ENCODE results near the gene CD200R1L. TPM values are rescaled to one million over a fixed set of nuclear protein-coding genes. Genes with fewer than 3 reads are reported as not detected.

The CD200R1L gene
- total RNA-seq, 4 donors from 2014 or later, result not detected

- 63 to 66% methylated on average over 2 of the region's 2 CpGs for WGBS, 2 donors (ENCODE audit: low coverage in 1 of 2)
- no peaks in the 10 kb centered on the region for H3K36me3 ChIP-seq
Measured at GRCh38 chr3:112776000-112776399, 70.7 kb downstream of the CD200R1L start.

GRCh38 chr3:112775011-112775742, 71.5 kb downstream of the CD200R1L start:
- in situ Hi-C loops (cut with MboI; ENCODE audit: low pct_ligation_motif_present in 1 of 4, low pct_unique_long_range_greater_than_20kb in 1 of 4, low sequenced_read_pairs in 3 of 4), result no loop called here
- Histone ChIP-seq H3K4me3 (no peak overlapping the region), H3K27me3 (no peaks in the 10 kb centered on the region), H3K27ac (peak overlapping the region in 1 of 4 donors; percentile 17), H3K4me1 (peaks cover 0 to 25% (median 6%) of the 10 kb centered on the region in 4 donors), H3K9me3 (no peaks in the 10 kb centered on the region), H3K36me3 (no peaks in the 10 kb centered on the region)
- TF ChIP-seq POLR2AphosphoS5 (IDR thresholded peaks at IDR 0.05) (no peak), EP300 (IDR thresholded peaks at IDR 0.05; ENCODE audit: low read depth) (peak; percentile 19)
- WGBS, 2 donors (ENCODE audit: low coverage in 1 of 2), result 57 to 64% methylated on average over 1 to 4 of the region's 4 CpGs
- intact Hi-C loops (cut with DNase I; ENCODE audit: low total_unique reads), result no loop called here
- no peak for DNase-seq

More at GRCh38 chr3:112776000-112776399, 70.7 kb downstream of the CD200R1L start:
- in situ Hi-C loops (cut with MboI; ENCODE audit: low pct_ligation_motif_present in 1 of 4, low pct_unique_long_range_greater_than_20kb in 1 of 4, low sequenced_read_pairs in 3 of 4) (no loop called here), intact Hi-C loops (cut with DNase I; ENCODE audit: low total_unique reads) (no loop called here)
- H3K4me1 ChIP-seq, result peaks cover 0 to 27% (median 6%) of the 10 kb centered on the region in 4 donors
- no peak overlapping the region for H3K4me3 ChIP-seq
- no peak for TF ChIP-seq POLR2AphosphoS5 (IDR thresholded peaks at IDR 0.05)
- TF ChIP-seq, protein P1, sequence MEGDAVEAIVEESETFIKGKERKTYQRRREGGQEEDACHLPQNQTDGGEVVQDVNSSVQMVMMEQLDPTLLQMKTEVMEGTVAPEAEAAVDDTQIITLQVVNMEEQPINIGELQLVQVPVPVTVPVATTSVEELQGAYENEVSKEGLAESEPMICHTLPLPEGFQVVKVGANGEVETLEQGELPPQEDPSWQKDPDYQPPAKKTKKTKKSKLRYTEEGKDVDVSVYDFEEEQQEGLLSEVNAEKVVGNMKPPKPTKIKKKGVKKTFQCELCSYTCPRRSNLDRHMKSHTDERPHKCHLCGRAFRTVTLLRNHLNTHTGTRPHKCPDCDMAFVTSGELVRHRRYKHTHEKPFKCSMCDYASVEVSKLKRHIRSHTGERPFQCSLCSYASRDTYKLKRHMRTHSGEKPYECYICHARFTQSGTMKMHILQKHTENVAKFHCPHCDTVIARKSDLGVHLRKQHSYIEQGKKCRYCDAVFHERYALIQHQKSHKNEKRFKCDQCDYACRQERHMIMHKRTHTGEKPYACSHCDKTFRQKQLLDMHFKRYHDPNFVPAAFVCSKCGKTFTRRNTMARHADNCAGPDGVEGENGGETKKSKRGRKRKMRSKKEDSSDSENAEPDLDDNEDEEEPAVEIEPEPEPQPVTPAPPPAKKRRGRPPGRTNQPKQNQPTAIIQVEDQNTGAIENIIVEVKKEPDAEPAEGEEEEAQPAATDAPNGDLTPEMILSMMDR (IDR thresholded peaks at IDR 0.05), result no peak
- no peak for TF ChIP-seq POLR2A (IDR thresholded peaks at IDR 0.05)
- no peak for TF ChIP-seq EP300 (IDR thresholded peaks at IDR 0.05; ENCODE audit: low read depth)
- no peak overlapping the region for H3K27ac ChIP-seq
- no peak for DNase-seq
- no peaks in the 10 kb centered on the region for H3K9me3 ChIP-seq
- no peaks in the 10 kb centered on the region for H3K27me3 ChIP-seq

DNA sequence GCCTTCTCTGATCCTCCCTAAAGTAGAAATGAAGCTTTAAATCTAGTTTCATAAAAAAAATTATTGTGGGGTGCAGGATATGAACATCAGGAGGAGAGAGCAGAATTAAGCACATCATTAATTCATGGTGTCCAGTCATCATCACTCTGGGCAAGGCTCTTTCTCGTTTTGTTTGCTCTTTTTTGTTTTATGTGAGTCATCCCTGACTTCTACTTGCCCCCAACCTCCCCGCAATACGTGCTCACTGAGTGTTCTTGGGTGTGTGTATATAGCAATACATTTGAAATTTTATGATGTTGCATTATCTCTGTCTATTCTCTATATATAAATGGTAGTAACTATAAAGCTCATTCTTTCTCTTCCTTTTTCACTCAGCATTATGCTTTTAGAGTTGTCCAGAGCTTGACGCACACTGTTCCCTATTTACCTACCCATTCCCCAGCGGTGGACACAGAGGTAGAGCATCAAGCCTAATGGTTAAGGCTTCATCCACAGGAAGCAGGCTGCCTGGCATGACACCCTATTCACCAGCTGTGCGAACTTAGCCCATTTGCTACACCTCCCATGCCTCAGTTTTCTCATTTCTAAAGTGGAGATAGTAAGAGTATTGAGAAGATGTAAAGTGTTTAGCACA, 72.3 kb downstream of the CD200R1L start:
- Histone ChIP-seq H3K9me3 (no peaks in the 10 kb centered on the region), H3K27ac (peak overlapping the region in 1 of 4 donors; percentile 17), H3K36me3 (no peaks in the 10 kb centered on the region), H3K4me3 (no peak overlapping the region), H3K4me1 (peaks cover 0 to 20% (median 6%) of the 10 kb centered on the region in 4 donors), H3K27me3 (no peaks in the 10 kb centered on the region)
- in situ Hi-C loops (cut with MboI; ENCODE audit: low pct_ligation_motif_present in 1 of 4, low pct_unique_long_range_greater_than_20kb in 1 of 4, low sequenced_read_pairs in 3 of 4), result no loop called here
- intact Hi-C loops (cut with DNase I; ENCODE audit: low total_unique reads), result no loop called here
- TF ChIP-seq POLR2A (IDR thresholded peaks at IDR 0.05) (no peak), EP300 (IDR thresholded peaks at IDR 0.05; ENCODE audit: low read depth) (no peak)
- TF ChIP-seq, protein P1 (IDR thresholded peaks at IDR 0.05), result no peak
- no peak for DNase-seq
- WGBS, 2 donors (ENCODE audit: low coverage in 1 of 2), result 52 to 70% methylated on average over 6 of the region's 6 CpGs

- Histone ChIP-seq H3K9me3 (no peaks in the 10 kb centered on the region), H3K27me3 (no peaks in the 10 kb centered on the region), H3K27ac (peak overlapping the region in 1 of 4 donors; percentile 17), H3K36me3 (no peaks in the 10 kb centered on the region), H3K4me1 (peaks cover 0 to 20% (median 6%) of the 10 kb centered on the region in 4 donors), H3K4me3 (no peak overlapping the region)
- in situ Hi-C loops (cut with MboI; ENCODE audit: low pct_ligation_motif_present in 1 of 4, low pct_unique_long_range_greater_than_20kb in 1 of 4, low sequenced_read_pairs in 3 of 4) (no loop called here), intact Hi-C loops (cut with DNase I; ENCODE audit: low total_unique reads) (no loop called here)
- no peak for TF ChIP-seq POLR2A (IDR thresholded peaks at IDR 0.05)
- TF ChIP-seq EP300 (IDR thresholded peaks at IDR 0.05; ENCODE audit: low read depth), result no peak
- TF ChIP-seq, protein P1 (IDR thresholded peaks at IDR 0.05), result no peak
- TF ChIP-seq POLR2AphosphoS5 (IDR thresholded peaks at IDR 0.05), result no peak
- peak; percentile 15 for DNase-seq
- WGBS, 2 donors (ENCODE audit: low coverage in 1 of 2), result 22 to 34% methylated on average over 3 to 6 of the region's 6 CpGs
Measured at GRCh38 chr3:112773864-112774263, 72.8 kb downstream of the CD200R1L start.

All from transverse colon (tissue), 4 donors.